Stimulated activated CD4-positive, alpha-beta T cell treated with anti-CD3 and anti-CD28 coated beads, Interleukin-1b, Interleukin-23, amount 100 ng/mL, for 4 hours (primary cell): ENCODE data around the gene CHID1.

Experiments
- DNase-seq, 2 donors: peaks; one replicate each; pipeline ENCODE4 v3.0.0-alpha.2; 2020; ENCODE audit warnings: low read depth in 2 of 2

Gene CHID1

GRCh38 chr11:864898-865297, 45.7 kb downstream of the CHID1 start:
- DNase-seq = no peak

DNA sequence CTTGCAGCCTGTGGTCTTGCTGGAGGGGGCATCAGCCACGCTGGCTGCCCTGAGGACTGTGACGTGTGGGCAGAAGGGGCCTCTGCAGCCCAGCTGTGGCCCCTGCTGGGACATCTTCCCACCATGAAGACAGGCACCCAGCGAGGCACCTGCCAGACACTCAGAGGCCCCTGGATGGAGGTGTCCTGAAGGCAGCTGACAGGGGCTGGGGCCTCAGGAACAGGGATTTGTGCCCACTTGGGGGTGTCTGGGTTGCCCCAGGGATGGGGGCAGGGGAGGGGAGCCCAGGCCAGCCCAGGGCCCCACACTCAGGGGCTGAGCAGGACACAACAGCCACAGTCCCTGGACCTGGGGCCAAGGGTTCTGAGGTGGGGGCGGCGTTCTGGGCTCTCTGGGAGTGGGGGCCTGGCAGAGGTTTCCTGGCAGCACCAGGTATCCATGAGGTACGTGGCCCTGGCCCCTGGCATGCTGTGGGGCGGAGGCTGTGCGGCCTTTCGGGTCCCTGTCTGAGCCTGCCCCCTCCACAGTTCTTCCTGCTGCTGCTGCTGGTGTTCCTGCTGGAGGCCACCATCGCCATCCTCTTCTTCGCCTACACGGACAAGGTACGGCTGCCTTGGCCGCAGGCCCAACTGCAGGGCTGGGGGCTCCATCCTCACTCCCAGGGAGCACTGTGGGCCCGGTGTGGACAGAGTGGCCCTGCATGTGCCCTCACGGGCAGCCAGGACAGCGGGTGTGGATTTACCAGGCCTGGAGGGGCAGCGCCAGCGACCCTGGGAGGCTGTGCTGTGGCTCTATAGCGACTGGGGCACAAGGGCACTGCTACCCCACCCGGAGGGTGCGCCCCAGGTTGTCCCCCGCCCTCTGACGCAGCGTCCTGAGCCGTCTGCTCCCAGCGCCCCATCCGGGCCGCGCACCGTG, 46.4 kb downstream of the CHID1 start:
- DNase-seq = no peak

GRCh38 chr11:863023-863909, 47.3 kb downstream of the CHID1 start:
- DNase-seq = no peak

DNA sequence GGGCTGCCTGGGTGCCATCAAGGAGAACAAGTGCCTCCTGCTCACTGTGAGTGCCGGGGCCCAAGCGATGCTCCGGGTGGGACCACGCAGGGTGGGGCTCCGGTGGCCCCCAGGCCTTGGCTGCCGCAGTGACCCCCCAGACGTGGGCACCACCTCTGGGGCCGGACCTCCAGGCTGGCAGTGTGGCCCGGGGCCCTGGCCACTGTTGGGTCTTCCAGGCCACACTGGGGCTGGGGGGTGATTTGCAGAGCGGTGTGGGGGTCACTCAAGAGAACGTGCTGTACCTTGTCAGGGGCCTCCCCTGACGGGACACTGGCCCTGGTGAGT, 48.0 kb downstream of the CHID1 start:
- no peak for DNase-seq

DNA sequence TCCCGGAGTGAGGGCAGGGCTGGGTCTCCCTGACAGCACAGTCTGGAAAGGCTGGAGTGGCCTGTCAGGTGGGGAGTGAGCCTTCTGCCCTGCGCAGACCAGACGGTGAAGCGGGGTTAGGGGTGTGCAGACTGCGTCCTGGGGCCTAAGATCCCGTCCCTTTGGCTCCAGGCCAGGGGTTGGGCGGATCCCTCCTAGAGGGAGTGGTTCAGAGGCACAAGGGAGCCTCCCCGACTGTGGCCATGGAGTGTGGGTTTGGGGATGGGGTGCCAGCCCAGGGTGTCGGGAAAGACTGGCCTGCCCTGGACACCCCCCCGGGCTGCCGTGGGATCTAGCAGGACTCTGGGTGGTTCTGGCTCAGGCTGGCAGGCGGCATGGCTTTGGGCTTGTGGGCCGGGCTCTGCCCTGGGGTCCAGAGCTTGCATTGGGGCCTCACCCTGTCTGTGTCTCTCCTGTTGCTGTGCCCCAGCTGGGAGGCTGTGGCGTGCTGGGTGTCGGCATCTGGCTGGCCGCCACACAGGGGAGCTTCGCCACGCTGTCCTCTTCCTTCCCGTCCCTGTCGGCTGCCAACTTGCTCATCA, 48.4 kb downstream of the CHID1 start:
- DNase-seq = no peak

DNA sequence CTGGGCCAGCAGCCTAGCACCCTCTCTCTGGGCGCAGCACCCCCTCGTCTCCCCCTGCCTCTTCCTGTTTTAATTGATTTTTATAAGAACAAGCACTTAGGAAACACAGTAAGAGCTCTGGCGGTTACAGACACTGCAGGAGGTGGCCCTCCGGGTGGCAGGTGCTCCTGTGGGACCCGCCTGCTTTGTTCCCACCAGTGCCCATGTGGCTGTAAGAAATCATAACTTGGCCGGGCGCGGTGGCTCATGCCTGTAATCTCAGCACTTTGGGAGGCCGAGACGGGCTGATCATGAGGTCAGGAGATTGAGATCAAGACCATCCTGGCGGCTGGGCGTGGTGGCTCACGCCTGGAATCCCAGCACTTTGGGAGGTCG, 49.5 kb downstream of the CHID1 start:
- no peak for DNase-seq

DNA sequence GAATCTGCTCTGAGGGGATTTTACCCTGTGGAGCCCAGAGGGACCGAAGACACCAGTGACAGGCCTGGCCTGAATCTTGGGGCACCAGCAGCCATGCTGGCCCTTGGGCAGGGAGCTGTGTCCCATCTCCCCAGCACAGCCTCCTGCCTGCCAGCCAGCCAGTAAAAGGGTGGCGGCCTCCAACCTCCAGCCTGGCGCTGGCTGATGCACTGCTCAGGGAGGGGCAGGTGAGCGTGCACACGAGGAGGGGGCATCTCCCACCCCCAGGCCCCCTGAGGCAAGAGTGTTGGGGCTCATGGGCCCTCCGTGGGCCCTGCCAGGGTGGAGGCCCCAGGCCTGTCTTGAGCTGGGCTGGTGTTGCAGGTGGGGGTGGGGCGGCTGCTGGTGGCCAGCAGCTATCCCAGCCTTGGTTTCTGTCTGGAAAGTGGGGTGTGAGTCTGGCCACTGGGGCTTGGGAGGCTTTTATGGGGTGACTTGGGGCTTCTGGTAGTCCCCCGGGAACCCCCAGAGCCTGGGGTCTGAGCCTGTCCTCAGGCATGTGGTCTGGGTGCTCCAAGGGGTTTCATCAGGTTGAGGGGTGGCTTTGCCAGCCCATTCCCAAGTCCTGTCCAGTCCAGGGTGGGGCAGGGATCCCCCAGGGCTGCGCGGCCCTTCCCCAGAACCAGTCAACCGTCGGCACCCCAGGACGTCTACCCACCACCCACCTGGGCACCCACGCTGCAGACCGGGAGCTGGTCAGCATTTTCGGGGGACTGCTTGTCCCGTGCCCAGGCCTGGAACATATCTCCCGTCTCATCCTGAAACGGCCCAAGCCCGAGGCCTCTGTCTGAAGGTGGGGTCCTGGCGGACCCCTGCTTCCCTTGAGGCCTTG, 50.1 kb downstream of the CHID1 start:
- no peak for DNase-seq

DNA sequence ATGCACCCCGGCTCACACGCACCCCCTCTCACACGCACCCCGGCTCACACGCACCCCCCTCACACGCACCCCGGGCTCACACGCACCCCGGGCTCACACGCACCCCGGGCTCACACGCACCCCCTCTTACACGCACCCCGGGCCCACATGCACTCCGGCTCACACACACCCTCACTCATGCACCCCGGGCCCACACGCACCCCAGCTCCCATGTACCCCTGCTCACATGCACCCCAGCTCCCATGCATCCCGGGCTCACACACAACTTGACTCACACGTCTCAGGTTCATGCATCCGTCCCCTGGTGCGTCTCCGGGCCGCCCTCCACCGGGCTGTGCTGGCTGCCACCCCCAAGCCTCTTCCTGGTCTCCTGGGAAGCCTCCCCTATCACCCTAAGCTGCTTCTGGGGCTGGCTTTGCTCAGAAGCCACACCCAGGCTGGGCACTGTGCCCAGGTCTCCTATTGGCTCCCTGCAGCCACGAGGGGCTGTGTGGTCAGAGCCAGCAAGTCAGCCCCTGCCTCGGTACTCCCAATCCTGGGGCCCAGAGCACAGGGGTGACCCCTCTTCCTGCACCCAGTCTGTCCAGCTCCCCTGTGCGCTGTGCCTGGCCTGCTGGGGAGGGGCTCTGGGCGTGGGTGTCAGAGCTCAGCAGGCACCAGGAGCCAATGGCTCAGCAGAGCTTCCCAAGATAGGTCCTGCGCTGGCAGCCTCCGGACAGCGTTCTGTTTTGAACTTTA, 51.0 kb downstream of the CHID1 start:
- no peak for DNase-seq

GRCh38 chr11:858762-859339, 51.8 kb downstream of the CHID1 start:
- no peak for DNase-seq

DNA sequence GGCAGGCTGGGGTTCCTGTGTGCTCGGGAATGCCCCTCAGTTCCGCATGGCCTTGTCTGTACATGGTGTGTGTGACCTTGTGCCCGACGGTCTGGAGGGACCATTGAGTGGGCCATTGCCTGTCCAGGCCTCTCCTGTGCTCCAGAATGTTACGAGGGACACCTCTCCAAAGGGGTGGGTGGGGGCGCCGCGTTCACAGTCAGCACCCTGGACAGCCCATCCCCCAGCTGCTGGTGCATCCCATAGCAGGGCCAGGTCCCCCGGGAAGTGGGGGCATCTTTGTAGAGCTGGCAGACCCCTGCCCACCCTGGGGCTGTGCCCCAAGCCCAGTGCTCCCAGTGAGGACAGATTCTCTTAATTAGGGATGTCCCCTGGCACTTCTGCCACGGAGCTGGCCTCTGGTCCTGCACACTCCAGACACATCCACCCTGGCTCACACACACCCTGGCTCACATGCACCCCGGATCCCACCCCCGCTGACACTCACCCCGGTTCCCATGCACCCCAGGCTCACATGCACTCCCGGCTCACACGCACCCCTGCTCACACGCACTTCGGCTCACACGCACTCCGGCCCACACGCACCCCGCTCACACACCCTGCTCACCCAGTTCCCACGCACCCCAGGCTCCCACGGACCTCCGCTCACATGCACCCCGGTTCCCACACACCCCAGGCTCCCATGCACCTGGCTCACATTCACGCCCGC, 52.4 kb downstream of the CHID1 start:
- no peak for DNase-seq

GRCh38 chr11:856397-856796, 54.2 kb downstream of the CHID1 start:
- DNase-seq = no peak

DNA sequence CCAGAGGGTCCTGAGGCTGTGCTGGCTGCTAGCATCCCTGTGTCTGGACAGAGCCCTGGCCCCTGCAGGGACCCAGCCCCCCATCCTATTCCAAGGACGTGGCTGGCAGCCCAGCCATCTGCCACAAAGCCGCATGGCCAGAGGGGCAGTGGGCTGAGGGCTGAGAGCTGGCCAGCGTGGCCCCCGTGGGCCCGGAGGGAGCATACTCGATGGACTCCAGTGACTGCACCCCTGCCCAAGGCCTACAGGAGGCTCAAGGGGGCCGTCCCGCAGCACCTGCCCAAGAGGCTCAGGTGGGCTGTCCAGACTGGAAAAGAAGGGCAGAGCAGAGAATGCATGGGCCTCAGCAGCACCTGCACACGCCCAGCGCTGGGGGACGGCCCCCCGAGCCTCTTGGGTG, 54.8 kb downstream of the CHID1 start:
- DNase-seq = no peak

DNA sequence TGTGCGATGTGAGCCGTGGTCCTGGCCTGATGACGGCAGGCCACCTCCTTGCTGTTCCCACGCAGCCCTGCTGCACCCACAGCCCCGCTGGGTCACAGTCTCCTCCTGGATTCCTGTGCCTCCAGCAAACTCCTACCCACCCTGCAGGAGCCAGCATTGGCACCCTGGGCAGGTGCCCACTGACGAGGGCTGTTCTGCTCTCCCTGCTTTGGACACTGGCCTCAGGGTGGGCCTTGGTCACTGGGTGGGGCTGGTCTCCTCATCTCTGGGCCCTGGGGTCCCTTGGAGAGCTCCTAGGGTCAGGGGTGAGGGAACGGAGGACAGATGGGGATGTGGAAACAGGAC, 55.3 kb downstream of the CHID1 start:
- no peak for DNase-seq

GRCh38 chr11:854601-855329, 55.8 kb downstream of the CHID1 start:
- no peak for DNase-seq

DNA sequence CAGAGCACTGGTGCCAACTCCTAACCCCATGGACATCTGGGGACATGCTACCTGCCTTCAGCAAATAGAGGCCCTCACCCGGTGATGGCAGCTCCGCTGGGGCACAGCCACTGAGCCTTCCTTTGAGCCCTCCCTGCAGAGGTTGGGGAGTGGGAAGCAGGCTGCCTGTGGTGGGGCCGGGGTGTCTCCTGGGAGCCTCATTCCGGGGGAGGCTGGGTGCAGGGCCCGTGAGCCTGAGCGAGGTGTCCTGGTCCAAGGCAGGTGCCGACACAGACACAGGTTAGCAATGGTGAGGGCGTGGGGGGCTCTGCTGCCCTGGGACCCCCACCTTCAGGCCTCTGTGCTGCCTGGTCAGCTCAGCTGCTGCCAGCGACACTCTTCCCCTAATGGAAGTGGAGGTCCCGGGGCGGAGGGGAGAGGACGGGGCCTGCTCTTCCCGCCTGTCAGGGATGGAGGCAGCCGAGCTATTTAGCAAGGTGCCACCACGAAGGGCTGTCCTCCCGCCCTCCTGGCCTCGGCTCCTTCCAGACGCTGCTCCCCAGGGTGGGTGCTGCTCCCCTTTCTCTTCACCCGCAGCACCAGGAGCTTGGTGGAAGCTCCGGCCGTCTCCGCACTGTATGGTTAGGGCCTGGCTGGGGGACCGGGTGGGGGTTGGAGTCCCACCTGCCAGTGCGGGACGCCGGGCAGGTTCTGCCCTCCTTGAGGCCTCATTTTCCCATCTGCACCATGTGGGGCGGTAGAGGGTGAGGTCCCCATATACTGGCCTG, 56.7 kb downstream of the CHID1 start:
- no peak for DNase-seq

DNA sequence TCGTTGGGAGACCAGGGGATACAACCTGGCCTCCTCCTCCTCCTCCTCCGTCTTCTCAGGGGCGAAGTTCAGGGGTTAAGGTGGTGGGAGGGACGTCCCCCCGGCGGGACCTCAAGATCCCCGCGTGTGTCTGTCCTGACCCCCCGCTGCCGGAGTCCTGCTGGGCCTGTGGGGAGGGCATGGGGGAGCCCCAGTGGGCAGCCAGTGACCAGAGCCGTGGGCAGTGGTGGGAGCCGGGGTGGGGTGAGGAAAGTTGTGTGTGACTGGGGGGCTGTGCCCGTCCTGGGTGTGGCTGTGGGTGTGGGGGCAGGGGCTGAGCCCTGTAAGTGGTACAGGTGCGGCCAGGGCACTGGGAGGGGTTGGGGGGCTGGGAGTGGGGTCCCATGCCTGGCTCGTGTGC, 57.8 kb downstream of the CHID1 start:
- DNase-seq = no peak

GRCh38 chr11:850775-851763, 59.5 kb downstream of the CHID1 start:
- DNase-seq = no peak
